B cell (primary cell): ENCODE results near the gene ARAP2. TPM values are rescaled to one million over a fixed set of nuclear protein-coding genes. Genes with fewer than 3 reads are reported as not detected.

ENCODE experiments used
- ATAC-seq: fragments of 200-7000 bp; cut with Tn5 transposase; one replicate; pipeline ENCODE4 v1.10.0; 2021; ENCODE audit warnings: low read depth, mild to moderate bottlenecking, moderate number of reproducible peaks, moderate library complexity
- CTCF ChIA-PET: fragments of 350-600 bp; sonication (Branson Sonifier 250); formaldehyde crosslinking; loops from one replicate; lab custom pipeline; 2021; ENCODE audit warnings: antibody characterized with exemption, inconsistent platforms; lab: Charles Lee
- POLR2A ChIA-PET: fragments of 350-600 bp; sonication (Branson Sonifier 250); formaldehyde crosslinking; loops from one replicate; lab custom pipeline; 2021; ENCODE audit warnings: antibody characterized with exemption; lab: Charles Lee
- DNase-seq: peaks from one replicate; pipeline ENCODE4 v3.0.0; 2013
- H2AFZ ChIP-seq: 2 replicates; pipeline ENCODE4 v1.6.1; 2012; ENCODE audit warnings: mild to moderate bottlenecking, low read depth, low read length; ENCODE audit not compliant: insufficient read depth, poor library complexity, severe bottlenecking
- H3K27ac ChIP-seq, 2 donors: 1 replicate in 1 of 2; 2 replicates in 1 of 2; pipeline ENCODE4 v1.5.1; 2012 to 2013; ENCODE audit warnings: low read length in 2 of 2, mild to moderate bottlenecking in 2 of 2, moderate library complexity in 1 of 2
- H3K27me3 ChIP-seq, 4 experiments: fragments of 200-600 bp in 1 of 4; sonication (generic) in 1 of 4; replicated peaks in 1 of 4; 1 replicate in 2 of 4; 2 replicates in 2 of 4; pipeline versions ENCODE4 v1.6.1 to v1.7.0; 2013 to 2016; ENCODE audit warnings: low read length in 3 of 4, mild to moderate bottlenecking in 2 of 4, mixed read lengths in 1 of 4, moderate library complexity in 1 of 4; ENCODE audit not compliant: insufficient read depth in 4 of 4, control insufficient read depth in 3 of 4; ENCODE audit errors: control extremely low read depth in 1 of 4
- H3K36me3 ChIP-seq, 2 experiments: replicated peaks in 1 of 2; 1 replicate in 1 of 2; 2 replicates in 1 of 2; pipeline versions ENCODE4 v1.6.1 to v1.7.1; 2013; ENCODE audit warnings: low read length in 1 of 2; ENCODE audit not compliant: insufficient read depth in 2 of 2, control insufficient read depth in 1 of 2; ENCODE audit errors: control extremely low read depth in 1 of 2, extremely low read depth in 1 of 2
- H3K4me1 ChIP-seq, 2 donors: fragments of 200-600 bp in 1 of 2; sonication (generic) in 1 of 2; 1 replicate in 1 of 2; 2 replicates in 1 of 2; pipeline versions ENCODE4 v1.5.1 to v1.6.1; 2013 to 2017; ENCODE audit warnings: low read length in 2 of 2; ENCODE audit not compliant: control insufficient read depth in 2 of 2, insufficient read depth in 2 of 2
- H3K4me2 ChIP-seq: replicated peaks from 2 replicates; pipeline ENCODE3; 2012; ENCODE audit warnings: mild to moderate bottlenecking, low read depth, low read length; ENCODE audit not compliant: poor library complexity, severe bottlenecking
- H3K4me3 ChIP-seq, 5 experiments: fragments of 200-600 bp in 1 of 5; sonication (generic) in 1 of 5; 1 replicate in 3 of 5; 2 replicates in 2 of 5; pipeline versions ENCODE4 v1.5.1 to v1.7.0; 2011 to 2016; ENCODE audit warnings: low read length in 4 of 5, mild to moderate bottlenecking in 4 of 5, low read depth in 2 of 5, control low read depth in 1 of 5, moderate library complexity in 1 of 5; ENCODE audit not compliant: insufficient read depth in 1 of 5; ENCODE audit errors: control extremely low read depth in 1 of 5, extremely low read depth in 1 of 5
- H3K79me2 ChIP-seq: fragments of 200-600 bp; sonication (generic); one replicate; pipeline ENCODE4 v1.6.0; 2016; ENCODE audit warnings: low read length; ENCODE audit not compliant: control insufficient read depth, insufficient read depth
- H3K9ac ChIP-seq: fragments of 200-600 bp; sonication (generic); 2 replicates; pipeline ENCODE4 v1.6.1; 2017; ENCODE audit warnings: mild to moderate bottlenecking, low read length, moderate library complexity
- H3K9me3 ChIP-seq, 3 donors: one replicate each; pipeline versions ENCODE4 v1.6.1 to v1.7.1; 2013; ENCODE audit warnings: low read length in 2 of 3; ENCODE audit not compliant: control insufficient read depth in 2 of 3, insufficient read depth in 1 of 3; ENCODE audit errors: control extremely low read depth in 1 of 3
- H4K20me1 ChIP-seq: 2 replicates; pipeline ENCODE4 v1.6.0; 2012; ENCODE audit warnings: mild to moderate bottlenecking, low read length; ENCODE audit not compliant: insufficient read depth, control insufficient read depth, poor library complexity, severe bottlenecking
- H3K27ac Mint-ChIP-seq: one replicate; pipeline ENCODE4 v1.8.0; 2021; ENCODE audit warnings: mixed read lengths
- H3K27me3 Mint-ChIP-seq: one replicate; pipeline ENCODE4 v1.8.0; 2021; ENCODE audit warnings: mixed read lengths
- H3K4me1 Mint-ChIP-seq: one replicate; pipeline ENCODE4 v1.8.0; 2021; ENCODE audit warnings: mixed read lengths
- H3K4me3 Mint-ChIP-seq: one replicate; pipeline ENCODE4 v1.8.0; 2021; ENCODE audit warnings: mixed read lengths
- H3K9me3 Mint-ChIP-seq: one replicate; pipeline ENCODE4 v1.8.0; 2022; ENCODE audit warnings: mixed read lengths; ENCODE audit not compliant: insufficient read depth
- CTCF ChIP-seq: fragments of 200-600 bp; IDR thresholded peaks from one replicate; pipeline ENCODE4 v1.8.0; 2022; ENCODE audit warnings: antibody characterized with exemption, mild to moderate bottlenecking
- EZH2 ChIP-seq: IDR thresholded peaks from 2 replicates; pipeline ENCODE4 v1.6.1; 2012; ENCODE audit warnings: borderline replicate concordance, low read depth, mild to moderate bottlenecking, moderate library complexity, low read length; ENCODE audit not compliant: insufficient read depth, poor library complexity, severe bottlenecking
- WGBS: methylation state at CpG from one replicate; pipeline ENCODE4 v1.1.5; 2013; ENCODE audit warnings: missing lambda C conversion rate; ENCODE audit not compliant: insufficient coverage; 5-methylcytosine and 5-hydroxymethylcytosine counted together
- intact Hi-C: fragments of 100-400 bp; cut with micrococcal nuclease; formaldehyde crosslinking; loops from one replicate; pipeline ENCODE4 v1.10.0; 2022
- polyA plus RNA-seq: library from polyadenylated mRNA; depleted of rRNA; stranded (reverse); fragments of >200 nt; gene quantifications from 2 replicates; pipeline ENCODE4 v1.2.3, GENCODE V29; 2012
- total RNA-seq, 2 donors: library from RNA; stranded (reverse); fragments of 120-200 nt in 1 of 2; gene quantifications; 1 replicate in 1 of 2; 2 replicates in 1 of 2; pipeline versions ENCODE4 v1.2.3 to v1.2.4, GENCODE V29; 2013 to 2022

ARAP2 gene
- total and polyA plus RNA-seq, 2 donors (not counting 1 experiment from before 2014, with no cell fraction given) = 13.2 to 88.0 TPM

GRCh38 chr4:36091997-36092396 is 152.3 kb downstream of the ARAP2 start:
- Mint-ChIP-seq H3K4me3 (no peak overlapping the region), H3K27me3 (no peaks in the 10 kb centered on the region), H3K27ac (no peak overlapping the region), H3K9me3 (no peaks in the 10 kb centered on the region), H3K4me1 (no peaks in the 10 kb centered on the region)
- 100% methylated on average over 5 of the region's 9 CpGs for WGBS
- ATAC-seq = no peak
- intact Hi-C loops = no loop called here
- POLR2A ChIA-PET = no interaction called here
- H3K27me3 ChIP-seq = no peaks in the 10 kb centered on the region
- no peaks in the 10 kb centered on the region for H3K9me3 ChIP-seq
- no peaks in the 10 kb centered on the region for H3K4me1 ChIP-seq
- no peak overlapping the region for H3K27ac ChIP-seq
- no peak for DNase-seq
- no peaks in the 10 kb centered on the region for H3K79me2 ChIP-seq
- TF ChIP-seq CTCF (no peak), EZH2 (no peak)
- no peak overlapping the region for H2AFZ ChIP-seq
- H3K4me3 ChIP-seq = no peak overlapping the region
- no peaks in the 10 kb centered on the region for H4K20me1 ChIP-seq
- no peak overlapping the region for H3K9ac ChIP-seq
- H3K36me3 ChIP-seq = peaks cover 15 to 31% of the 10 kb centered on the region in 2 experiments
- CTCF ChIA-PET = no interaction called here
- H3K4me2 ChIP-seq = no peak overlapping the region

GRCh38 chr4:36088542-36088941 is 155.8 kb downstream of the ARAP2 start:
- WGBS = no CpG with 5 or more reads among the region's 1 CpG
- Histone ChIP-seq H4K20me1 (no peaks in the 10 kb centered on the region), H3K27ac (no peak overlapping the region), H3K4me1 (no peaks in the 10 kb centered on the region), H3K4me2 (no peak overlapping the region), H2AFZ (no peak overlapping the region), H3K79me2 (no peaks in the 10 kb centered on the region), H3K27me3 (no peaks in the 10 kb centered on the region), H3K9me3 (no peaks in the 10 kb centered on the region), H3K9ac (no peak overlapping the region), H3K36me3 (peaks cover 7 to 36% of the 10 kb centered on the region in 2 experiments), H3K4me3 (no peak overlapping the region)
- Mint-ChIP-seq H3K4me3 (no peak overlapping the region), H3K27me3 (no peaks in the 10 kb centered on the region), H3K4me1 (no peaks in the 10 kb centered on the region), H3K27ac (no peak overlapping the region), H3K9me3 (no peaks in the 10 kb centered on the region)
- DNase-seq (no peak), ATAC-seq (no peak)
- CTCF ChIA-PET = no interaction called here
- intact Hi-C loops = no loop called here
- POLR2A ChIA-PET = no interaction called here
- no peak for TF ChIP-seq CTCF
- TF ChIP-seq EZH2 = no peak
